GM21447 (cell line): ENCODE data around the gene COLEC11.
"Not testable (repeated sequence)": the region's sequence is repeated elsewhere in the genome, so short reads cannot be mapped to it uniquely, and the experiment has no call there.

Experiments used
- ATAC-seq: cut with Tn5 transposase; IDR thresholded peaks from one replicate; pipeline ENCODE4 v1.9.1; 2021; ENCODE audit not compliant: unreplicated experiment

COLEC11 gene

GRCh38 chr2:3604991-3605961 is 10.4 kb downstream of the COLEC11 start:
- ATAC-seq = no peak

GRCh38 chr2:3606028-3606369 is 11.1 kb downstream of the COLEC11 start:
- no peak for ATAC-seq

- no peak for ATAC-seq
Measured at GRCh38 chr2:3606370-3607201, 11.7 kb downstream of the COLEC11 start.

GRCh38 chr2:3608373-3609278 is 13.7 kb downstream of the COLEC11 start:
- ATAC-seq = no peak

GRCh38 chr2:3609279-3609673 is 14.4 kb downstream of the COLEC11 start:
- ATAC-seq = peak; percentile 84

- ATAC-seq = no peak
Measured at GRCh38 chr2:3610415-3610814, 15.5 kb downstream of the COLEC11 start.

GRCh38 chr2:3610881-3611505 is 16.1 kb downstream of the COLEC11 start:
- no peak for ATAC-seq

- no peak for ATAC-seq
Measured at GRCh38 chr2:3611589-3611988, 16.7 kb downstream of the COLEC11 start.

- ATAC-seq = no peak
Measured at GRCh38 chr2:3612639-3613523, 18.0 kb downstream of the COLEC11 start.

GRCh38 chr2:3613524-3613905 is 18.6 kb downstream of the COLEC11 start:
- no peak for ATAC-seq

- not testable (repeated sequence) for ATAC-seq
Measured at GRCh38 chr2:3614743-3615142, 19.8 kb downstream of the COLEC11 start.

GRCh38 chr2:3615541-3616200 is 20.8 kb downstream of the COLEC11 start:
- not testable (repeated sequence) for ATAC-seq

- not testable (repeated sequence) for ATAC-seq
Measured at GRCh38 chr2:3616435-3617197, 21.7 kb downstream of the COLEC11 start.

GRCh38 chr2:3617198-3617890 is 22.4 kb downstream of the COLEC11 start:
- no peak for ATAC-seq

GRCh38 chr2:3618367-3618766 is 23.5 kb downstream of the COLEC11 start:
- no peak for ATAC-seq

GRCh38 chr2:3619033-3619432 is 24.1 kb downstream of the COLEC11 start:
- no peak for ATAC-seq

GRCh38 chr2:3619661-3620060 is 24.7 kb downstream of the COLEC11 start:
- not testable (repeated sequence) for ATAC-seq

- no peak for ATAC-seq
Measured at GRCh38 chr2:3620834-3621233, 25.9 kb downstream of the COLEC11 start.
